HG02973 (cell line): Measurements from ENCODE around the gene LDB3.

Experiments used
- ATAC-seq: cut with Tn5 transposase; IDR thresholded peaks from one replicate; pipeline ENCODE4 v1.9.1; 2021; ENCODE audit warnings: moderate library complexity; ENCODE audit not compliant: unreplicated experiment

The LDB3 gene

DNA sequence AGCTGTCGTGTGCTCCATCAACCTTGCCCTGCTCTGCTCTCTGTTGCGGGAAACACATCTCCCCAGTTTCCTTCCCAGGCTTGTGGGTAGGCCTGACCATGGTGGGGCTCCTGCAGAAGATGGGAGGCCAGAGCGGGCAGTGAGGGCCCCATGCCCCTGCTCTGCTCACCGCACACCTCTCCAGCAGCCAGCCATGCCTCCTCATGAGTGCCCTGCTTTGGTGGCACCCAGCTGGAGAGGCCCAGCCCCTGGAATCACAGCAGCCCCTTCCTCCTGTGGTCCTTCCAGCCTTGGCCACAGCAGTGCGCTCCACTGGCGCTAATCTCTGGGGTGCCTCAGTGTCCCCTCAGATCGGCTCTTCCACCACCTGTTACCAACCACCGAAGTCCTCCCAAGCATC is 18.2 kb upstream of the LDB3 start:
- ATAC-seq = no peak

GRCh38 chr10:86651021-86651471 is 17.3 kb upstream of the LDB3 start:
- ATAC-seq = no peak

DNA sequence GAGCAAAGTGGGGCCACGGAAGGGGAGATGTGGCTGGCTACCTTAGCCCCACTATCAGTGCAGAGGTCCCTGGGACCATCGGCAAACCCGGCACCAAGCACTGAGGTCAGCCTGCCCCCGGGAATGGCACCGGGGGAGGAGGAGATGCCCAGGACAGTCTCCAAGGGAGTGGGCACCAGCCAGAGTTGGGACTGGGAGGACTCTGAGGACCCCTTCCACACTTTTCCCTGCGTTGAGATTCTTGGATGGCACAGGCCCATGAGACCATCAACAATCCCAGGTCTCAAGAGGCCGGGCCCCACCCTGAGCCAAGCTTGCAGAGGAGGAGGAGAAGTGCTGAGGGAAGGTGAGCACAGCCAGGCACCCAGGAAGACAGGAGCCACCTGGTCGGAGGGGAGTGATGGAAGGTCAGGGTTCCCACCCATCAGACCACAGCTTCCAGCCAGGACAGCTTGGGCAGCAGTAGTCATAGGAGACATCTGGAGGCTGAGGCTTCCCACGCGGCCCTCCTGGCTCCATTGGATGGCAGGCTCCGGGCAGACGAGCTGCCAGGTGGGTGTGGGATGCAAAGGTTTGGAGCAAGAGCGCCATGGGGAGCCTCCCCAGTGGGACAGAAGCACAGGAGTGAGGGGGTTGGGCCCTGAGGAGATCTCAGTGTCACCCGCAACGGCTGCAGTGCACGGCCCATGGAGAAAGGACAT is 16.5 kb upstream of the LDB3 start:
- ATAC-seq = no peak

DNA sequence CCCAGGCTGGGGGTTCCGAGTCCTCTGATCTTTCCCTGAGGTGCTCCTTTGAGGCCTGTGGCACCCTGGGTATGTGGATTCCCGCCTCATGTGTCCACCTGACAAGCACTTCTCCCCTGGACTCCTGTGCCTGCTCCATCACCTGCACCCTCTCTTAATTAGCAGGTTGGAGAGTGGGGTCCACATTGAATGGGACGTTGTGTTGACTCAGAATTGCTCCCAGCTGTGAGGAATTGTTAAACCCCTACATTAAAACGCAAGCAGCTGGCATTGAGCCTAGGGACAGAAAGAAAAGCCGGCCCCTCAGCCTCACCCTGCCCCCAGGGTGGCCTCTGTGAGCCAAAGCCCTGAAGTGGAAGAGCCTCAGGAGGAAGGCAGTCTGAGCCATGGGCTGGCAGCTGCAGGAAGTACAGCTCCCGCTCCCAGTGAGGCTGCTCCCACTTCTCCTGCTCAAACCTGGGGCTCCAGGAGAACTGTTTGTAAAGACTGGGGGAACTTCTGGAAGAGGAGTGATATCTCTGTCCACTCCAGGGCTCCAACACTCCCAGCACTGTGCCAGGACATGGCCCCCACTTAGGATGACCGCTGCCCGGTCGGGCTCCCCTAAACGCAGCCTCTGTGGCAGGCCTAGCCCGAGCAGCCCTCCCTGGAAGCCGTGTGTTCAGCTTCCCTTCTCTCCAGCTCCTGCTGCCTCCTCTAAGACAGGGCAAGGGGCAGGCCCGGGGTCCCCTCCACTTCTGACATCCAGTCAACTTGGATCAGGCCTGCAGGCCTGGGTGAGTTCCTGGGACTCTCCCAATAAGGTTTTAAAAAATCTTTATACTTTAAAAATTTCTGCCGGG is 15.7 kb upstream of the LDB3 start:
- ATAC-seq = no peak

DNA sequence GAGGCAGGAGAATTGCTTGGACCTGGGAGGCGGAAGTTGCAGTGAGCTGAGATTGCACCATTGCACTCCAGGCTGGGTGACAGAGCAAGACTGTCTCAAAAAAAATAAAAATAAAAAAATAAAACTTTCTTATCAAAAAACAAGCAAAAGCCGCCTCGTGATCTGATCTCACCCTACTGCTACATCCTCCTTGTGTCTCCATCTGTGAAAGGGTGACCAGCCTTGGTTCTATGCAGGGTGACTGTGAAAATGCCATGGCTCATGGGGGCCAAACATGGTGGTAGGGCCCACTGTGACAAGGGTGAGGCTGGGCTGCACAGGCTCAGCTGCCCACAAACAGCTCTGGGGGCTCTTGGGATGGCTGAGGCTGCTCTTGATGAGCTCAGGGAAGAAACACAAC is 14.9 kb upstream of the LDB3 start:
- ATAC-seq = no peak

DNA sequence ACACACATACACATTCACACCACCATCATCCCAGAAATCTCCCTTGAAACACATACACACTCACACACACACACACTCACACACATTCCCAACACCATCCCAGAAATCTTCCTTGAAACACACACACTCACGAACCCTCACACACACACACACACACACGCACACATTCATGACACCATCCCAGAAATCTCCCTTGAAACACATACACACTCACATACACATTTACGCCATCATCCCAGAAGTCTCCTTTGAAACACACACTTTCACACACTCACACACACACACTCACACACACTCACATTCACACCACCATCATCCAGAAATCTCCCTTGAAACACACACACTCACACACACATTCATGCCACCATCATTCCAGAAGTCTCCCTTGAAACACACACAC is 14.3 kb upstream of the LDB3 start:
- ATAC-seq = no peak

- no peak for ATAC-seq
Measured at GRCh38 chr10:86654411-86655172, 13.7 kb upstream of the LDB3 start, which contains the start of gene OPN4. OPN4 (plus strand) TSS chr10:86654547; CDS start chr10:86654784, 237 bp downstream.

GRCh38 chr10:86655173-86655540 is 13.2 kb upstream of the LDB3 start:
- ATAC-seq = no peak

DNA sequence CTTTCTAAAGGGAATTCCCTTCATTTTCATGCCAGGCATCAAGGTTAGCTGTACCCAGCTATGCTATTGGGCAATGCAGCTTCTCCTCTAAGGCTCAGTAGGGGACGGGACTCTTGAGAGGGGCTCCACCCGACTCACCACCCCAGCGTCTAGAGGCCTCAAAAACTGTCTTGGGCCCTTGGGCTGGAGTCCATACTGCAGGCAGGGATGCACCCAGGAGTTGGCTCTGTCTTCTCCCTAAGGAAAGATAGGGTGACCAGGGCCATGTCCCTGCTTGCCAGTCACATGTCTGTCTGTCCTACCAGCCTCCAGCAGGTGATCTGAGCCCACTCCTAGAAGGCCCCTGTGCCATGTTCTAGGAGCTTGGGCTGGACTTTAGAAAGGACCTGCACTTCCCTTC is 12.7 kb upstream of the LDB3 start:
- ATAC-seq = no peak

DNA sequence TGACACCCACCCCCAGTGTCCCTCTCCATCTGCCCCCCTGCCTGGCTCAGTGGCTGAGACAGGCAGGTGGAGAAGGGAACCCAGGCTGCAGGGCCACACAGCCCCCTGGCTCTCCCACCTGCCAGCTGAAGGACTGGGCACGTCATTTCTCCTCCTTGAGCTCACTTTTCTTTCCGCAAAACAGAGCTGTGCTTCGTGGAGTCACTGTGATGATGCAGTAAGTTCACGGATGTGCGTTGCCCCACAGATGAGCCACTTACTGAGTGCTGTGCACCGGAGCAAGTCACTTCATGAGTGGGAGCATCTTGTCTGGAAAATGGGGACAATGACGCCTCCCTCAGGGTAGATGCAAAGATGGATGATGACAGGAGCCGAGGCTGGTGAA is 11.3 kb upstream of the LDB3 start:
- ATAC-seq = no peak

DNA sequence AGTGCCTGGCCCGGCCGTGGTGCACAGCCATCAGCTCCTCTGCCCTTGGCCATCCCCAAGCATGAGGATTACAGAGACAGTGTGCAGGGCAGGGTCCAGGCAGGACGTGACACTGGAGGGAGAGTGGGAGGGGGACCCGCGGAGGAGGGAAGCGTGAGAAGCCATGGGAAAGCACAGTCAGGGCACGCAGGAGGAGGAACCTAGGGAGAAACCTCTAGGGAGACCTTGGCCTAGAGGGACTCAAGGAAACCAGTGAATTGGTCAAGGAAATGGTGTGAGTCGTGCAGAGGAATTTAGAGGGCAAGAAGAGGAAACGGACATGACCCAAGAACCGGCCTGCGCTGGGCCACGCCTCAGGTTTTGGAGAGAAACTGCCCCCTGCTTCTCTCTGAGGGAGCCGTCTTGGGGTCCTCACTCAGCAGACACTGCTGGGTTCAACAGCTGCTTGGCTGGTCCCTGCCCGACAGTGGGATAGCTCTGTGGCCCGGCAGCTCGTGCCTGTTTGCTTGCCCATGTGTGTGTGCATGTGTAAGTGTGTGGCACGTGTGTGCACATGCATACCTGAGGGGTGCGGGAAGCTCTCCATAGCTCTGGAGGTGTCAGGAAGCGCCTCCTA is 10.8 kb upstream of the LDB3 start:
- ATAC-seq = no peak

DNA sequence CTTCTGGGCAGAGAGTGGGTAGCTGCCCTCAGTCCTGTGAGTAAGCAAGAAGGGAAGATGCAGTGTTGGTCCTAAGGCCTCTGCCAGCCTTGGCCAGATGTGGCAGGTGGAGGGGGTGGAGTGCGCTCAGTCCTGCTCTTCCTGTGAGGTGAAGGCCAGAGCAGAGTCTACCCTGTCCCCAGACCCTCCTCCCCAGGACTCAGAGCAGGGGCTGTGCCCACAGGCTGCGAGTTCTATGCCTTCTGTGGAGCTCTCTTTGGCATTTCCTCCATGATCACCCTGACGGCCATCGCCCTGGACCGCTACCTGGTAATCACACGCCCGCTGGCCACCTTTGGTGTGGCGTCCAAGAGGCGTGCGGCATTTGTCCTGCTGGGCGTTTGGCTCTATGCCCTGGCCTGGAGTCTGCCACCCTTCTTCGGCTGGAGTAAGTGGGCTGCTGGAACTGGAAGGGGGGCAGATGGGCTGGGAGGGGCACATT is 10.0 kb upstream of the LDB3 start:
- no peak for ATAC-seq

DNA sequence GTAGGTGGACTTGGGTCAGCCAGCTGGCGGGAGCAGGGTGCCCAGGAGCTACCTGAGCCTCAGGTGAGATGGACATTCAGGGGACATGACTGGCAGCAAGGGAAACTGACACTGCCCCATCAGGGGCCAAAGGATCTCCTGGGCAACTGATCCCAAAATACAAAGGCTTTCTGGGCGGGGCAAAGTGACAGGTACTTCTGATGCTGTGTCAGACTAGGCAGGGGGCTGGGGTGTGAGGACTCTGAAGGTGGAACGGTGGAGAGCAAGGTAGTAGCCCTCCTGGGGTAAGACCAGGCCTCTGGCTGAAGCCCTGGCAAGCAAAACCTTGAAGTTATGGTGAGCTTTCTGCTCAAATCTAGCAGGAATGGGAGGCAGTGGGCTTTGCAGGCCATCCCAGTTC is 9.6 kb upstream of the LDB3 start:
- no peak for ATAC-seq

DNA sequence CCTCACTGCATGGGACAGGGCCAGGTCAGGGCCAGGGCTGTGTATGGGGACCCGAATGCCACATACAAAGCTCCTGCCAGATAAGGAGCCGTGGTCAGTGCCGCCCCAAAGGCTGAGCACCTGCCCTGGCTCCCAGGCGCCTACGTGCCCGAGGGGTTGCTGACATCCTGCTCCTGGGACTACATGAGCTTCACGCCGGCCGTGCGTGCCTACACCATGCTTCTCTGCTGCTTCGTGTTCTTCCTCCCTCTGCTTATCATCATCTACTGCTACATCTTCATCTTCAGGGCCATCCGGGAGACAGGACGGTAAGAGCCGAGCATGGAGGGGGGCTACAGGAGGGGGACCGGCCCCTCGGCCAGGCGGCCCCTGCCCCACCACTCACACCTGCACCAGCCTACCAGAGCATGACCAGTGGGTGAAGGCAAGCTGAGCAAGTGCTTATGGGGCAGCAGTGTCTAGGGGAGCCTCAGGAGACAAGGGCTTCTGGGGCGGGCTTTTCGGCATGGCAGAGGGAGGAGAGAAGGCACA is 9.1 kb upstream of the LDB3 start:
- ATAC-seq = no peak

GRCh38 chr10:86659721-86660453 is 8.4 kb upstream of the LDB3 start:
- no peak for ATAC-seq

GRCh38 chr10:86661161-86662025 is 6.9 kb upstream of the LDB3 start:
- no peak for ATAC-seq

DNA sequence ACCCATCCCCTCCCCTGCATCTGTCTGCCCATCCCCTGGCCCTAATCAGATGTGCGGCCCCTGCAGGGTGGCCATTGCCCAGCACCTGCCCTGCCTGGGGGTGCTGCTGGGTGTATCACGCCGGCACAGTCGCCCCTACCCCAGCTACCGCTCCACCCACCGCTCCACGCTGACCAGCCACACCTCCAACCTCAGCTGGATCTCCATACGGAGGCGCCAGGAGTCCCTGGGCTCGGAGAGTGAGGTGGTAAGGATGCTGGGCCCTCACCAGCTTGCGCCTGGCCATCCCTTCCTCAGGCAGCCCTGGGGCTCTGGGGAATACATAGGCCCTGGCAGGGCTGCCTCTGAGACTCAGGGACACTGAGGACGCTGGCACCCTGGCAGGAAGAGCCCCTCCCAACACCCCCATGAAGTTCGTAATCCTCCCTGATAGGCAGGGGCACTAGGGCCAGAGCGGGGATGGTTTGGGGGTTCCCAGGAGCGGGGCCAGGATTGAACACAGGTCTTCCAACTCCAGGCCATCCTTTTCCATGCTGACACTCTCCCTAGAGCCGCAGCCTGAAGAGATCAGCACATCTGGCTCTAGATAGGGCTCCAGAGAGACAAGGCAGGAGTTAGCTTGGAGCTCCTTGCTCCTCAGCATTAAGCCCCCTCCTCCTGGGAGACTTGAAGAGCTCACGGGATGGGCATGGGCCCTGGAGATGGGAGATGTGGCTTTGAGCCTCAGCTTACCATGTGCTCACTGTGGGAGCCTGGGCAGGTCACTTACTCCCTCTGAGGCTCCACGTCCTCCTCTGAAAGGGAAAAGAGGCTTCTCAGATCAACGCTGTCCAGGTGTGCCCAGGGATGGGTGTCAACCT is 5.9 kb upstream of the LDB3 start:
- ATAC-seq = no peak

- ATAC-seq = no peak
Measured at GRCh38 chr10:86663046-86663345, 5.3 kb upstream of the LDB3 start.
